Astrocyte (in vitro differentiated cells and primary cell): Measurements from ENCODE around the gene ASXL1. TPM values are rescaled to one million over a fixed set of nuclear protein-coding genes. Genes with fewer than 3 reads are reported as not detected.

Experiments
- DNase-seq: peaks from one replicate; pipeline ENCODE4 v3.0.0-alpha.2; 2010; ENCODE audit warnings: low read depth
- FAIRE-seq: peaks from 2 replicates; lab custom pipeline; 2011; peaks lifted over from hg19 to GRCh38; lab: Jason Lieb, UNC
- H2AFZ ChIP-seq: 2 replicates; pipeline ENCODE4 v1.6.0; 2012; ENCODE audit warnings: low read depth, low read length, inconsistent platforms
- H3K27ac ChIP-seq: 2 replicates; pipeline ENCODE4 v1.5.1; 2011; ENCODE audit warnings: low read depth, low read length, inconsistent platforms
- H3K27me3 ChIP-seq: 2 replicates; pipeline ENCODE4 v1.6.0; 2011; ENCODE audit warnings: low read length, inconsistent platforms; ENCODE audit not compliant: insufficient read depth
- H3K36me3 ChIP-seq: 2 replicates; pipeline ENCODE4 v1.5.1; 2011; ENCODE audit warnings: low read length, inconsistent platforms; ENCODE audit not compliant: insufficient read depth
- H3K4me1 ChIP-seq: 2 replicates; pipeline ENCODE4 v1.5.1; 2011; ENCODE audit warnings: low read length, inconsistent platforms; ENCODE audit not compliant: insufficient read depth
- H3K4me2 ChIP-seq: 2 replicates; pipeline ENCODE4 v1.6.0; 2012; ENCODE audit warnings: low read length, inconsistent platforms
- H3K4me3 ChIP-seq: 2 replicates; pipeline ENCODE4 v1.5.1; 2011; ENCODE audit warnings: low read depth, mild to moderate bottlenecking, low read length, inconsistent platforms; ENCODE audit not compliant: insufficient read depth
- H3K79me2 ChIP-seq: 2 replicates; pipeline ENCODE4 v1.6.0; 2012; ENCODE audit warnings: mild to moderate bottlenecking, low read length, inconsistent platforms; ENCODE audit not compliant: insufficient read depth
- H3K9ac ChIP-seq: 2 replicates; pipeline ENCODE4 v1.6.0; 2012; ENCODE audit warnings: mild to moderate bottlenecking, low read length, inconsistent platforms
- H3K9me3 ChIP-seq: 2 replicates; pipeline ENCODE4 v1.5.1; 2012; ENCODE audit warnings: low read depth, mild to moderate bottlenecking, low read length, inconsistent platforms; ENCODE audit not compliant: insufficient read depth
- H4K20me1 ChIP-seq: 2 replicates; pipeline ENCODE4 v1.6.0; 2012; ENCODE audit warnings: low read length, inconsistent platforms; ENCODE audit not compliant: insufficient read depth
- H3K27ac Mint-ChIP-seq: one replicate; pipeline ENCODE4 v1.8.0; 2021; ENCODE audit warnings: mild to moderate bottlenecking, mixed read lengths; ENCODE audit not compliant: unreplicated experiment
- H3K27me3 Mint-ChIP-seq: one replicate; pipeline ENCODE4 v1.8.0; 2021; ENCODE audit warnings: low read depth, mixed read lengths; ENCODE audit not compliant: unreplicated experiment
- H3K36me3 Mint-ChIP-seq: one replicate; pipeline ENCODE4 v1.8.0; 2021; ENCODE audit warnings: low read depth, mixed read lengths; ENCODE audit not compliant: unreplicated experiment
- H3K4me1 Mint-ChIP-seq: one replicate; pipeline ENCODE4 v1.8.0; 2021; ENCODE audit warnings: low read depth, mixed read lengths; ENCODE audit not compliant: unreplicated experiment
- H3K4me3 Mint-ChIP-seq: one replicate; pipeline ENCODE4 v1.8.0; 2021; ENCODE audit warnings: mild to moderate bottlenecking, moderate library complexity, mixed read lengths; ENCODE audit not compliant: unreplicated experiment
- H3K9me3 Mint-ChIP-seq: one replicate; pipeline ENCODE4 v1.8.0; 2021; ENCODE audit warnings: mild to moderate bottlenecking, mixed read lengths; ENCODE audit not compliant: unreplicated experiment
- EZH2 ChIP-seq: IDR thresholded peaks from 2 replicates; pipeline ENCODE4 v1.6.1; 2012; ENCODE audit warnings: mild to moderate bottlenecking, low read length, inconsistent platforms; ENCODE audit not compliant: insufficient read depth
- total RNA-seq: library from RNA; stranded (reverse); gene quantifications from 2 replicates; pipeline ENCODE4 v1.2.1, GENCODE V29; 2021
- TF ChIP-seq, protein P1 (sequence below): IDR thresholded peaks from 2 replicates; pipeline ENCODE4 v1.5.1; 2011; ENCODE audit warnings: low read depth, mild to moderate bottlenecking, inconsistent platforms, low read length, moderate library complexity; ENCODE audit not compliant: insufficient read depth

Gene ASXL1
- total RNA-seq, 1 donor from 2014 or later: 62.4 TPM

DNA sequence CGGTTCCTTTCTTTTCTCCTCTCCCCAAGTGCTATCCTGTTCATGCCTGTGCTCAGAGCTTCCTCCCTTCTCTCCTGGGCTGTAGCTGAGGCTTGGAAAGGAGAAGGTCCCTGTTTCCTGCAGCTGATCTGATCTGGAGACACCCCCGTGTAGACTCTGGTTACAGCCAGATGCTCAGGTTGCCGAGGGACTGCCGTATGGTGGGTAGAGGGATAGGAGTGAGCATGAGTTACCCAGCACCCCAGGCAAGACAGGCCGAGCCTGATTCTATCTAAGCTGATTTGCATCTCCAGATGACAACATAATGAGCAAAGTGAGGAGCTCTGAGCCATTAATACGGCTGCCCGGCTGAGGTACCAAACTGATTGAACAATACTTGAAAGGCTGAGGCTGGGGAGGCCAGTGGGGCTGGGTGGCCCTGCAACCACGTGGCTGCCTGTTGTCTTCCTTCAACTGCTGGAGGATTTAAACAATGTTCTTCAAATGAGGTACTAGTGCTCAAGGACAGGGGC, 91.8 kb downstream of the ASXL1 start:
- H3K4me3 Mint-ChIP-seq: no peak overlapping the region
- H4K20me1 ChIP-seq: peaks cover 84% of the 10 kb centered on the region
- no peak overlapping the region for H3K27ac ChIP-seq
- no peaks in the 10 kb centered on the region for H3K27me3 ChIP-seq
- H3K79me2 ChIP-seq: peaks cover 25% of the 10 kb centered on the region
- H3K27ac Mint-ChIP-seq: peak overlapping the region; percentile 34
- DNase-seq (no peak), FAIRE-seq (no peak)
- H3K4me1 ChIP-seq: no peaks in the 10 kb centered on the region
- no peaks in the 10 kb centered on the region for H3K9me3 ChIP-seq
- no peak overlapping the region for H3K9ac ChIP-seq
- TF ChIP-seq, protein P1, sequence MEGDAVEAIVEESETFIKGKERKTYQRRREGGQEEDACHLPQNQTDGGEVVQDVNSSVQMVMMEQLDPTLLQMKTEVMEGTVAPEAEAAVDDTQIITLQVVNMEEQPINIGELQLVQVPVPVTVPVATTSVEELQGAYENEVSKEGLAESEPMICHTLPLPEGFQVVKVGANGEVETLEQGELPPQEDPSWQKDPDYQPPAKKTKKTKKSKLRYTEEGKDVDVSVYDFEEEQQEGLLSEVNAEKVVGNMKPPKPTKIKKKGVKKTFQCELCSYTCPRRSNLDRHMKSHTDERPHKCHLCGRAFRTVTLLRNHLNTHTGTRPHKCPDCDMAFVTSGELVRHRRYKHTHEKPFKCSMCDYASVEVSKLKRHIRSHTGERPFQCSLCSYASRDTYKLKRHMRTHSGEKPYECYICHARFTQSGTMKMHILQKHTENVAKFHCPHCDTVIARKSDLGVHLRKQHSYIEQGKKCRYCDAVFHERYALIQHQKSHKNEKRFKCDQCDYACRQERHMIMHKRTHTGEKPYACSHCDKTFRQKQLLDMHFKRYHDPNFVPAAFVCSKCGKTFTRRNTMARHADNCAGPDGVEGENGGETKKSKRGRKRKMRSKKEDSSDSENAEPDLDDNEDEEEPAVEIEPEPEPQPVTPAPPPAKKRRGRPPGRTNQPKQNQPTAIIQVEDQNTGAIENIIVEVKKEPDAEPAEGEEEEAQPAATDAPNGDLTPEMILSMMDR: no peak
- no peak for TF ChIP-seq EZH2
- no peak overlapping the region for H3K4me2 ChIP-seq
- no peak overlapping the region for H2AFZ ChIP-seq
- no peaks in the 10 kb centered on the region for H3K27me3 Mint-ChIP-seq
- H3K4me3 ChIP-seq: no peak overlapping the region
- H3K36me3 ChIP-seq: peaks cover 31% of the 10 kb centered on the region
- peaks cover 14% of the 10 kb centered on the region for H3K4me1 Mint-ChIP-seq
- no peaks in the 10 kb centered on the region for H3K9me3 Mint-ChIP-seq
- H3K36me3 Mint-ChIP-seq: peaks cover 27% of the 10 kb centered on the region

GRCh38 chr20:32450484-32451061, 92.4 kb downstream of the ASXL1 start:
- no peaks in the 10 kb centered on the region for H3K9me3 ChIP-seq
- peaks cover 27% of the 10 kb centered on the region for H3K36me3 ChIP-seq
- no peak overlapping the region for H3K27ac Mint-ChIP-seq
- peaks cover 84% of the 10 kb centered on the region for H4K20me1 ChIP-seq
- H3K4me3 ChIP-seq: no peak overlapping the region
- peaks cover 12% of the 10 kb centered on the region for H3K4me1 Mint-ChIP-seq
- no peak overlapping the region for H3K9ac ChIP-seq
- no peak overlapping the region for H3K4me3 Mint-ChIP-seq
- no peak for FAIRE-seq
- H3K79me2 ChIP-seq: peaks cover 31% of the 10 kb centered on the region
- no peak for TF ChIP-seq EZH2
- TF ChIP-seq, protein P1: no peak
- H3K36me3 Mint-ChIP-seq: peaks cover 21% of the 10 kb centered on the region
- H3K27me3 Mint-ChIP-seq: no peaks in the 10 kb centered on the region
- H3K9me3 Mint-ChIP-seq: no peaks in the 10 kb centered on the region
- H3K27ac ChIP-seq: no peak overlapping the region
- no peak for DNase-seq
- no peak overlapping the region for H2AFZ ChIP-seq
- H3K27me3 ChIP-seq: no peaks in the 10 kb centered on the region
- no peaks in the 10 kb centered on the region for H3K4me1 ChIP-seq
- no peak overlapping the region for H3K4me2 ChIP-seq

- H3K9me3 ChIP-seq: no peaks in the 10 kb centered on the region
- H3K4me1 ChIP-seq: no peaks in the 10 kb centered on the region
- no peak overlapping the region for H3K9ac ChIP-seq
- TF ChIP-seq EZH2: no peak
- no peak overlapping the region for H2AFZ ChIP-seq
- FAIRE-seq (no peak), DNase-seq (no peak)
- H3K9me3 Mint-ChIP-seq: no peaks in the 10 kb centered on the region
- H3K4me2 ChIP-seq: no peak overlapping the region
- H4K20me1 ChIP-seq: peaks cover 83% of the 10 kb centered on the region
- no peaks in the 10 kb centered on the region for H3K27me3 Mint-ChIP-seq
- H3K79me2 ChIP-seq: peaks cover 35% of the 10 kb centered on the region
- no peak overlapping the region for H3K4me3 ChIP-seq
- H3K27me3 ChIP-seq: no peaks in the 10 kb centered on the region
- H3K27ac Mint-ChIP-seq: no peak overlapping the region
- no peak overlapping the region for H3K27ac ChIP-seq
- peaks cover 21% of the 10 kb centered on the region for H3K36me3 Mint-ChIP-seq
- no peak overlapping the region for H3K4me3 Mint-ChIP-seq
- peaks cover 24% of the 10 kb centered on the region for H3K36me3 ChIP-seq
- H3K4me1 Mint-ChIP-seq: peaks cover 11% of the 10 kb centered on the region
Observed at GRCh38 chr20:32451340-32451681, 93.2 kb downstream of the ASXL1 start.
